Measurements from ENCODE around the gene KCNQ1OT1.

GRCh38 chr11:2644844-2645778 lies 54.7 kb downstream of the KCNQ1OT1 start:
- TF ChIP-seq CTCF (IDR thresholded peaks at IDR 0.05; ENCODE audit: low read depth, low read length) (no peak), POLR2A (IDR thresholded peaks at IDR 0.05; ENCODE audit: extremely low read depth, insufficient read length) (no peak), MAX (IDR thresholded peaks at IDR 0.05; ENCODE audit: low read depth, low read length) (no peak), MYC (IDR thresholded peaks at IDR 0.05; ENCODE audit: low read depth, low read length) (no peak)
